ENCODE measurements around the gene TRIML2. TPM values are rescaled to one million over a fixed set of nuclear protein-coding genes. Genes with fewer than 3 reads are reported as not detected.

TRIML2 gene
- total RNA-seq: not detected
- long read RNA-seq: 0 reads

- DNase-seq (ENCODE audit: low spot score): no peak
These were observed at the start of gene TRIML2 for GRCh38 chr4:188109157-188109755. Gene TRIML2, minus strand, starts transcription at chr4:188109603. Its CDS starts 4,235 bp downstream, at chr4:188105368.

GRCh38 chr4:188158336-188158735 is 48.9 kb upstream of the TRIML2 start:
- DNase-seq (ENCODE audit: low spot score): no peak
- intact Hi-C loops (cut with DNase I): no loop called here

More at GRCh38 chr4:188109157-188109755, at the start of gene TRIML2:
- intact Hi-C loops (cut with DNase I): no loop called here

- intact Hi-C loops (cut with DNase I): no loop called here
- DNase-seq (ENCODE audit: low spot score): no peak
These were observed 45.4 kb upstream of the TRIML2 start for GRCh38 chr4:188154668-188155405.

GRCh38 chr4:188147776-188148175 is 38.4 kb upstream of the TRIML2 start:
- intact Hi-C loops (cut with DNase I): no loop called here
- DNase-seq (ENCODE audit: low spot score): no peak

- intact Hi-C loops (cut with DNase I): no loop called here
- no peak for DNase-seq (ENCODE audit: low spot score)
These were observed 37.8 kb upstream of the TRIML2 start for GRCh38 chr4:188147176-188147575.

GRCh38 chr4:188146618-188147017 is 37.2 kb upstream of the TRIML2 start:
- no peak for DNase-seq (ENCODE audit: low spot score)
- intact Hi-C loops (cut with DNase I): no loop called here

- intact Hi-C loops (cut with DNase I): no loop called here
- DNase-seq (ENCODE audit: low spot score): no peak
These were observed 36.2 kb upstream of the TRIML2 start for GRCh38 chr4:188145601-188146000.

GRCh38 chr4:188143731-188144130 is 34.3 kb upstream of the TRIML2 start:
- no peak for DNase-seq (ENCODE audit: low spot score)
- intact Hi-C loops (cut with DNase I): no loop called here

- intact Hi-C loops (cut with DNase I): no loop called here
- no peak for DNase-seq (ENCODE audit: low spot score)
These were observed 30.3 kb upstream of the TRIML2 start for GRCh38 chr4:188139671-188140070.

- no peak for DNase-seq (ENCODE audit: low spot score)
- intact Hi-C loops (cut with DNase I): no loop called here
These were observed 29.7 kb upstream of the TRIML2 start, which contains the start of gene TRIML1 for GRCh38 chr4:188139141-188139540. Gene TRIML1, plus strand, starts transcription at chr4:188139441. Its CDS starts 118 bp downstream, at chr4:188139559.

GRCh38 chr4:188138227-188138626 is 28.8 kb upstream of the TRIML2 start:
- intact Hi-C loops (cut with DNase I): no loop called here
- no peak for DNase-seq (ENCODE audit: low spot score)

GRCh38 chr4:188132232-188132631 is 22.8 kb upstream of the TRIML2 start:
- intact Hi-C loops (cut with DNase I): no loop called here
- no peak for DNase-seq (ENCODE audit: low spot score)

- DNase-seq (ENCODE audit: low spot score): no peak
- intact Hi-C loops (cut with DNase I): no loop called here
These were observed 21.0 kb upstream of the TRIML2 start for GRCh38 chr4:188130355-188130754.

GRCh38 chr4:188127214-188127874 is 17.9 kb upstream of the TRIML2 start:
- intact Hi-C loops (cut with DNase I): no loop called here
- DNase-seq (ENCODE audit: low spot score): no peak

GRCh38 chr4:188121530-188121929 is 12.1 kb upstream of the TRIML2 start:
- no peak for DNase-seq (ENCODE audit: low spot score)

GRCh38 chr4:188117631-188118324 is 8.4 kb upstream of the TRIML2 start:
- no peak for DNase-seq (ENCODE audit: low spot score)
- intact Hi-C loops (cut with DNase I): no loop called here

More at GRCh38 chr4:188121530-188121929, 12.1 kb upstream of the TRIML2 start:
- intact Hi-C loops (cut with DNase I): no loop called here

- intact Hi-C loops (cut with DNase I): no loop called here
- no peak for DNase-seq (ENCODE audit: low spot score)
These were observed 3.8 kb upstream of the TRIML2 start for GRCh38 chr4:188113156-188113555.

GRCh38 chr4:188111955-188112354 is 2.6 kb upstream of the TRIML2 start:
- DNase-seq (ENCODE audit: low spot score): no peak
- intact Hi-C loops (cut with DNase I): no loop called here

- intact Hi-C loops (cut with DNase I): no loop called here
- no peak for DNase-seq (ENCODE audit: low spot score)
These were observed 1.5 kb upstream of the TRIML2 start for GRCh38 chr4:188110741-188111471.
